ENCODE data around the gene ASTN2.

Gene ASTN2

GRCh38 chr9:116980582-116981120 lies 434.2 kb downstream of the ASTN2 start:
- in situ Hi-C loops (cut with HindIII; ENCODE audit: low sequenced_read_pairs) = no loop called here

- in situ Hi-C loops (cut with HindIII; ENCODE audit: low sequenced_read_pairs) = no loop called here
Measured at GRCh38 chr9:116979456-116979855, 435.4 kb downstream of the ASTN2 start.

GRCh38 chr9:116978155-116978554 lies 436.7 kb downstream of the ASTN2 start:
- in situ Hi-C loops (cut with HindIII; ENCODE audit: low sequenced_read_pairs) = no loop called here

GRCh38 chr9:116975126-116975525 lies 439.7 kb downstream of the ASTN2 start:
- in situ Hi-C loops (cut with HindIII; ENCODE audit: low sequenced_read_pairs) = no loop called here

GRCh38 chr9:116966199-116966598 lies 448.7 kb downstream of the ASTN2 start:
- in situ Hi-C loops (cut with HindIII; ENCODE audit: low sequenced_read_pairs) = no loop called here

- in situ Hi-C loops (cut with HindIII; ENCODE audit: low sequenced_read_pairs) = no loop called here
Measured at GRCh38 chr9:116964258-116964657, 450.6 kb downstream of the ASTN2 start.

GRCh38 chr9:116959809-116960208 lies 455.0 kb downstream of the ASTN2 start:
- in situ Hi-C loops (cut with HindIII; ENCODE audit: low sequenced_read_pairs) = no loop called here

- in situ Hi-C loops (cut with HindIII; ENCODE audit: low sequenced_read_pairs) = no loop called here
Measured at GRCh38 chr9:116958881-116959280, 456.0 kb downstream of the ASTN2 start.

- in situ Hi-C loops (cut with HindIII; ENCODE audit: low sequenced_read_pairs) = no loop called here
Measured at GRCh38 chr9:116954731-116955130, 460.1 kb downstream of the ASTN2 start.

GRCh38 chr9:116953271-116953670 lies 461.6 kb downstream of the ASTN2 start:
- in situ Hi-C loops (cut with HindIII; ENCODE audit: low sequenced_read_pairs) = no loop called here

GRCh38 chr9:116952436-116952810 lies 462.4 kb downstream of the ASTN2 start:
- in situ Hi-C loops (cut with HindIII; ENCODE audit: low sequenced_read_pairs) = no loop called here

- in situ Hi-C loops (cut with HindIII; ENCODE audit: low sequenced_read_pairs) = no loop called here
Measured at GRCh38 chr9:116951588-116952435, 463.0 kb downstream of the ASTN2 start.

GRCh38 chr9:116945817-116946216 lies 469.0 kb downstream of the ASTN2 start:
- in situ Hi-C loops (cut with HindIII; ENCODE audit: low sequenced_read_pairs) = no loop called here

- in situ Hi-C loops (cut with HindIII; ENCODE audit: low sequenced_read_pairs) = no loop called here
Measured at GRCh38 chr9:116944714-116945534, 469.9 kb downstream of the ASTN2 start.

GRCh38 chr9:116943970-116944369 lies 470.9 kb downstream of the ASTN2 start:
- in situ Hi-C loops (cut with HindIII; ENCODE audit: low sequenced_read_pairs) = no loop called here

GRCh38 chr9:116942593-116943061 lies 472.2 kb downstream of the ASTN2 start:
- in situ Hi-C loops (cut with HindIII; ENCODE audit: low sequenced_read_pairs) = no loop called here

- in situ Hi-C loops (cut with HindIII; ENCODE audit: low sequenced_read_pairs) = no loop called here
Measured at GRCh38 chr9:116941266-116941665, 473.6 kb downstream of the ASTN2 start.

- in situ Hi-C loops (cut with HindIII; ENCODE audit: low sequenced_read_pairs) = no loop called here
Measured at GRCh38 chr9:116940614-116941215, 474.1 kb downstream of the ASTN2 start.

- in situ Hi-C loops (cut with HindIII; ENCODE audit: low sequenced_read_pairs) = no loop called here
Measured at GRCh38 chr9:116939614-116940013, 475.2 kb downstream of the ASTN2 start.

GRCh38 chr9:116939161-116939560 lies 475.7 kb downstream of the ASTN2 start:
- in situ Hi-C loops (cut with HindIII; ENCODE audit: low sequenced_read_pairs) = no loop called here

- in situ Hi-C loops (cut with HindIII; ENCODE audit: low sequenced_read_pairs) = no loop called here
Measured at GRCh38 chr9:116937361-116937760, 477.5 kb downstream of the ASTN2 start.

Measured in endothelial cell of hepatic sinusoid (primary cell).